Measurements from ENCODE around the gene TMEM53.

- no peak for TF ChIP-seq CTCF (conservative IDR thresholded peaks at IDR 0.05; ENCODE audit: low read depth, low read length)
- TF ChIP-seq EZH2 (IDR thresholded peaks at IDR 0.05; ENCODE audit: low read length, unreplicated experiment): no peak
These were observed 19.6 kb upstream of the TMEM53 start for GRCh38 chr1:44693900-44694299.
